Spleen (tissue), 11 donors: ENCODE measurements around the gene THAP4. TPM values are rescaled to one million over a fixed set of nuclear protein-coding genes. Genes with fewer than 3 reads are reported as not detected.

Source experiments
- DNase-seq: peaks from one replicate; pipeline ENCODE4 v3.0.0-alpha.2; 2020
- H3K27ac ChIP-seq, 8 donors: fragments of 200-600 bp; sonication (generic) in 7 of 8; 1 replicate in 4 of 8; 2 replicates in 4 of 8; pipeline versions ENCODE4 v1.5.0 to v1.8.0; 2016 to 2021; ENCODE audit warnings: inconsistent platforms in 4 of 8, mild to moderate bottlenecking in 4 of 8, moderate library complexity in 1 of 8
- H3K27me3 ChIP-seq, 7 donors: fragments of 200-600 bp; sonication (generic) in 6 of 7; replicated peaks in 1 of 7; 1 replicate in 4 of 7; 2 replicates in 3 of 7; pipeline versions ENCODE4 v1.5.0 to v1.8.0; 2016 to 2021; ENCODE audit warnings: inconsistent platforms in 3 of 7, mild to moderate bottlenecking in 1 of 7
- H3K36me3 ChIP-seq, 6 donors: fragments of 200-600 bp; sonication (generic) in 5 of 6; 1 replicate in 4 of 6; 2 replicates in 2 of 6; pipeline versions ENCODE4 v1.5.0 to v1.8.0; 2016 to 2021; ENCODE audit warnings: inconsistent platforms in 2 of 6
- H3K4me1 ChIP-seq, 6 donors: fragments of 200-600 bp; sonication (generic) in 5 of 6; 1 replicate in 3 of 6; 2 replicates in 3 of 6; pipeline versions ENCODE4 v1.5.0 to v1.8.0; 2016 to 2021; ENCODE audit warnings: inconsistent platforms in 3 of 6
- H3K4me3 ChIP-seq, 8 donors: fragments of 200-600 bp; sonication (generic) in 7 of 8; 1 replicate in 4 of 8; 2 replicates in 4 of 8; pipeline versions ENCODE4 v1.5.0 to v1.8.0; 2016 to 2021; ENCODE audit warnings: inconsistent platforms in 4 of 8, mild to moderate bottlenecking in 4 of 8, moderate library complexity in 2 of 8
- H3K9me3 ChIP-seq, 8 donors: fragments of 200-600 bp; sonication (generic) in 7 of 8; 1 replicate in 4 of 8; 2 replicates in 4 of 8; pipeline versions ENCODE4 v1.5.0 to v1.8.0; 2016 to 2021; ENCODE audit warnings: inconsistent platforms in 4 of 8
- CTCF ChIP-seq, 11 experiments: fragments of 200-600 bp in 7 of 11; fragments of 450-650 bp in 4 of 11; sonication (generic) in 4 of 11; IDR thresholded peaks in 8 of 11; conservative IDR thresholded peaks in 3 of 11; 1 replicate in 7 of 11; 2 replicates in 4 of 11; pipeline versions ENCODE4 v1.4.0 to v1.8.0; 2016 to 2021; ENCODE audit warnings: antibody characterized with exemption in 11 of 11, inconsistent platforms in 4 of 11, mild to moderate bottlenecking in 1 of 11
- POLR2A ChIP-seq, 3 donors: fragments of 450-650 bp; IDR thresholded peaks; one replicate each; pipeline ENCODE4 v1.5.1; 2017; ENCODE audit warnings: antibody characterized with exemption in 3 of 3, mild to moderate bottlenecking in 1 of 3
- POLR2AphosphoS5 ChIP-seq, 3 donors: sonication (generic); formaldehyde crosslinking; IDR thresholded peaks; one replicate each; pipeline ENCODE4 v1.5.1; 2017; ENCODE audit warnings: antibody characterized with exemption in 3 of 3
- WGBS, 5 donors: extraction: QIAGEN DNeasy Blood & Tissue Kit in 3 of 5; methylation state at CpG; one replicate each; pipeline versions ENCODE4 v1.1.5 to v1.1.7; 2013 to 2018; 5-methylcytosine and 5-hydroxymethylcytosine counted together
- intact Hi-C: fragments of 100-400 bp; cut with DNase I; formaldehyde crosslinking; loops from one replicate; pipeline ENCODE4 v1.15.0; 2023; ENCODE audit warnings: low total_unique reads
- polyA plus RNA-seq, 3 donors: library from polyadenylated mRNA; stranded (reverse); fragments of 200-250 nt; gene quantifications; one replicate each; pipeline ENCODE4 v1.2.1, GENCODE V29; 2013
- total RNA-seq, 7 donors: library from RNA; depleted of rRNA in 3 of 7; stranded (reverse); fragments of >200 nt in 3 of 7; fragmentation: NEBNext Ultra II Directional in 4 of 7; extraction: Animal tissue kit (Norgen Biotek cat#: 25700) in 4 of 7; gene quantifications; one replicate each; pipeline versions ENCODE4 v1.1.0 to v1.2.1, GENCODE V29; 2016 to 2021
- donor health status: healthy with polysubstance abuse.
- donor health status: DM: no; HTN: no; CAD: no; lungs with moderate emphysema.
- donor health status: DM: no; HTN: no; CAD: no.
- donor health status: Bipolar disorder and iron deficiency.
- donor health status: healthy.
- donor health status: DM: no; HTN: no; CAD: no.
- donor health status: DM: yes; HTN: yes; CAD: no.

Gene THAP4
- total and polyA plus RNA-seq, 10 donors = 21.0 to 31.5 (median 27.8) TPM

DNA sequence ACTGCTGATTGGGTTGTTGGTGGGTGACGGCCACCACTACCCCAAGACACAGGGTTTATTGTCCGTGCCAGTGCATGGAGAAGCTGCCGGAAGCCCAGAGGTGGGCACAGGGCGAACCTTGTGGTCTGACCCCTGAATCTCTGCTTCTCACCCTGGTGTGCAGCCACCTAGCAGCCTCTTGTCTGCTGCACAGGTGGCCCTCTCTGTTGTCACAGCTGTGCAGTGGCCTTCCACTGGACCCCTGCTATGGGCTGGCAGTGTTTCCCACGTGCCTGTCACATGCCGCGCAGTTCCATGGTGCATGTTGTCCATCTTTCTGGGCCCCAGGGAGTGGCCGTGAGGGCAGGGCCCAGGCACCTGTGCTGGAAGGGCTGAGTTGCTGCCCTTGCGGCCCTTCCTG is 15.8 kb upstream of the THAP4 start:
- H3K4me3 ChIP-seq = no peak overlapping the region
- 90 to 98% (median 97%) methylated on average over 8 to 9 of the region's 9 CpGs for WGBS, 5 donors
- TF ChIP-seq POLR2A (IDR thresholded peaks at IDR 0.05) (no peak), CTCF (IDR thresholded peaks at IDR 0.05 in 8 of 11, conservative IDR thresholded peaks at IDR 0.05 in 3 of 11) (no peak), POLR2AphosphoS5 (IDR thresholded peaks at IDR 0.05) (no peak)
- H3K27ac ChIP-seq = no peak overlapping the region
- H3K9me3 ChIP-seq = no peaks in the 10 kb centered on the region
- DNase-seq = no peak
- no peaks in the 10 kb centered on the region for H3K27me3 ChIP-seq
- intact Hi-C loops = no loop called here
- H3K4me1 ChIP-seq = peaks cover 0 to 19% (median 0%) of the 10 kb centered on the region in 6 donors
- peaks cover 6 to 80% (median 62%) of the 10 kb centered on the region in 6 donors for H3K36me3 ChIP-seq

DNA sequence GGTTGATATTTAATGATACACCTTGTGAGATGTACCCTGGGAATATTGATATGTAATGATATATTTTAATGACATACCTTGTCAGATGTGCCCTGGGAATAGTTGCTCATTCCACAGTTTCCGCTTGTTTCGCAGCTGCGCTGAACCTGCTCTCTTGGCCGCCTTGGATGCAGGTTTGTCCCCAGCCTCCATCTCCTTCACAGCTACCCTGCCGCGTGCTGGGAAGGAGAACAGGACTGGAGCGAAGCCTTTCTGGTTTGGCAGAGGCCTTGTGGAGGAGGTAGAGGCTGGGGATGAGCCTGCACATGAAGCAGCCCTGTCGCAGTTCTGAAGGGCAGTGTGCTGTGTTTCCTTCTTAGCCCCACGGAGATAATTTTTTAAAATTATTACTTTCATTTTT is 15.2 kb upstream of the THAP4 start:
- H3K27me3 ChIP-seq = no peaks in the 10 kb centered on the region

GRCh38 chr2:241649927-241650326 is 13.0 kb upstream of the THAP4 start:
- WGBS, 5 donors = 91 to 96% (median 96%) methylated on average over 6 of the region's 6 CpGs
- H3K9me3 ChIP-seq = no peaks in the 10 kb centered on the region
- H3K36me3 ChIP-seq = peaks cover 3 to 64% (median 43%) of the 10 kb centered on the region in 6 donors
- TF ChIP-seq POLR2A (IDR thresholded peaks at IDR 0.05) (no peak), CTCF (IDR thresholded peaks at IDR 0.05 in 8 of 11, conservative IDR thresholded peaks at IDR 0.05 in 3 of 11) (no peak), POLR2AphosphoS5 (IDR thresholded peaks at IDR 0.05) (no peak)
- no peak overlapping the region for H3K27ac ChIP-seq
- H3K4me1 ChIP-seq = peaks cover 0 to 47% (median 5%) of the 10 kb centered on the region in 6 donors
- no peaks in the 10 kb centered on the region for H3K27me3 ChIP-seq
- no peak overlapping the region for H3K4me3 ChIP-seq
- intact Hi-C loops = no loop called here
- no peak for DNase-seq

More for the DNA sequence above, 15.2 kb upstream of the THAP4 start:
- H3K9me3 ChIP-seq = no peaks in the 10 kb centered on the region
- H3K27ac ChIP-seq = no peak overlapping the region
- intact Hi-C loops = no loop called here
- peaks cover 6 to 75% (median 59%) of the 10 kb centered on the region in 6 donors for H3K36me3 ChIP-seq
- peaks cover 0 to 25% (median 0%) of the 10 kb centered on the region in 6 donors for H3K4me1 ChIP-seq
- WGBS, 5 donors = 96 to 99% (median 97%) methylated on average over 9 of the region's 9 CpGs
- no peak overlapping the region for H3K4me3 ChIP-seq
- no peak for DNase-seq
- TF ChIP-seq POLR2AphosphoS5 (IDR thresholded peaks at IDR 0.05) (no peak), CTCF (IDR thresholded peaks at IDR 0.05 in 8 of 11, conservative IDR thresholded peaks at IDR 0.05 in 3 of 11) (no peak), POLR2A (IDR thresholded peaks at IDR 0.05) (no peak)

DNA sequence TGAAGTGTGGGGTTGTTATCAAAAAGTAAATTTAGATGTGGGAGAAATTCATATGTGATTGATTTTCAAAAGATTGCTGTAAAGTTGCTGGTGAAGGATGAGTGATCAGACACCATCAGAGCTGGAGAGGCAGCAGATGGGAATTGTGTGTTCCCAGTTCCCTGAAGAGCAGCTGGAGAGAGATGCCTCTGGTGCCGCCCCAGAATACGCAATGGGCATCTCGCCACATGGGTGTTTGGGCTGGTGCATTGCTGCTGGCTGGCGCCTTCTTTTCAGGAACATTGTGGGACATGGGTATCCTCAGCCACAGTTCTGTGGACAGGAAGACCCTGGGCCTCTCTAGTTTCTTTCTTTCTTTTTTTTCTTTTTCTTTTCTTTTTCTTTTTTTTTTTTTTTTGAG is 12.4 kb upstream of the THAP4 start:
- intact Hi-C loops = no loop called here
- Histone ChIP-seq H3K36me3 (peaks cover 0 to 62% (median 37%) of the 10 kb centered on the region in 6 donors), H3K27ac (no peak overlapping the region), H3K27me3 (no peaks in the 10 kb centered on the region), H3K4me3 (no peak overlapping the region), H3K9me3 (no peaks in the 10 kb centered on the region), H3K4me1 (peaks cover 0 to 50% (median 5%) of the 10 kb centered on the region in 6 donors)
- no peak for TF ChIP-seq POLR2AphosphoS5 (IDR thresholded peaks at IDR 0.05)
- no peak for TF ChIP-seq POLR2A (IDR thresholded peaks at IDR 0.05)
- no peak for TF ChIP-seq CTCF (IDR thresholded peaks at IDR 0.05 in 8 of 11, conservative IDR thresholded peaks at IDR 0.05 in 3 of 11)
- DNase-seq = no peak
- 83 to 95% (median 88%) methylated on average over 4 of the region's 4 CpGs for WGBS, 5 donors
